GM18861 (cell line): ENCODE measurements around the gene CDKN3.
"Not testable (repeated sequence)": the region's sequence is repeated elsewhere in the genome, so short reads cannot be mapped to it uniquely, and the experiment has no call there.

Experiments
- ATAC-seq: cut with Tn5 transposase; IDR thresholded peaks from one replicate; pipeline ENCODE4 v1.9.1; 2021; ENCODE audit not compliant: unreplicated experiment

CDKN3 gene

GRCh38 chr14:54420478-54421142 lies 23.8 kb downstream of the CDKN3 start:
- ATAC-seq = no peak

GRCh38 chr14:54423991-54424390 lies 27.2 kb downstream of the CDKN3 start:
- no peak for ATAC-seq

- no peak for ATAC-seq
Measured at GRCh38 chr14:54424479-54424901, 27.7 kb downstream of the CDKN3 start.

- ATAC-seq = no peak
Measured at GRCh38 chr14:54425068-54425467, 28.3 kb downstream of the CDKN3 start.

GRCh38 chr14:54425537-54426274 lies 28.9 kb downstream of the CDKN3 start:
- ATAC-seq = no peak

- ATAC-seq = no peak
Measured at GRCh38 chr14:54427871-54428270, 31.1 kb downstream of the CDKN3 start.

GRCh38 chr14:54428527-54428926 lies 31.7 kb downstream of the CDKN3 start:
- no peak for ATAC-seq

- ATAC-seq = peak; percentile 48
Measured at GRCh38 chr14:54435500-54435981, 38.7 kb downstream of the CDKN3 start.

- not testable (repeated sequence) for ATAC-seq
Measured at GRCh38 chr14:54437954-54438353, 41.1 kb downstream of the CDKN3 start.

- ATAC-seq = no peak
Measured at GRCh38 chr14:54438703-54439102, 41.9 kb downstream of the CDKN3 start.

GRCh38 chr14:54440037-54440436 lies 43.2 kb downstream of the CDKN3 start:
- no peak for ATAC-seq

- no peak for ATAC-seq
Measured at GRCh38 chr14:54440476-54440872, 43.7 kb downstream of the CDKN3 start.

- ATAC-seq = peak; percentile 74
Measured at GRCh38 chr14:54440873-54441868, 44.4 kb downstream of the CDKN3 start, which contains the start of gene CNIH1. TSS of gene CNIH1 (minus strand) at chr14:54441374. CDS start at chr14:54441327, 47 bp downstream.

GRCh38 chr14:54442961-54443360 lies 46.2 kb downstream of the CDKN3 start:
- not testable (repeated sequence) for ATAC-seq

GRCh38 chr14:54443981-54444380 lies 47.2 kb downstream of the CDKN3 start:
- ATAC-seq = no peak

GRCh38 chr14:54444681-54445080 lies 47.9 kb downstream of the CDKN3 start:
- no peak for ATAC-seq

- ATAC-seq = no peak
Measured at GRCh38 chr14:54446161-54446693, 49.4 kb downstream of the CDKN3 start.

- no peak for ATAC-seq
Measured at GRCh38 chr14:54447231-54447692, 50.5 kb downstream of the CDKN3 start.

- peak; percentile 80 for ATAC-seq
Measured at GRCh38 chr14:54450535-54450934, 53.7 kb downstream of the CDKN3 start.

GRCh38 chr14:54451121-54451601 lies 54.4 kb downstream of the CDKN3 start:
- no peak for ATAC-seq
